GM12892 (cell line): Measurements from ENCODE around the gene DCAF4L1.

ENCODE experiments used
- POLR2A ChIP-seq: IDR thresholded peaks from 2 replicates; pipeline ENCODE4 v1.6.1; 2011; ENCODE audit warnings: low read depth, low read length, control low read depth
- POLR2AphosphoS5 ChIP-seq: IDR thresholded peaks from 2 replicates; pipeline ENCODE4 v1.6.1; 2011; ENCODE audit warnings: low read depth, low read length, control low read depth
- TAF1 ChIP-seq: IDR thresholded peaks from 2 replicates; pipeline ENCODE4 v1.6.1; 2011; ENCODE audit warnings: low read depth, mild to moderate bottlenecking, control low read depth, low read length, borderline replicate concordance

- TF ChIP-seq POLR2AphosphoS5 (no peak), POLR2A (no peak), TAF1 (no peak)
These were observed 33.9 kb downstream of the DCAF4L1 start for GRCh38 chr4:42015438-42015837.
